ENCODE results near the gene CXCR6. TPM values are rescaled to one million over a fixed set of nuclear protein-coding genes. Genes with fewer than 3 reads are reported as not detected.

Gene CXCR6
- total and polyA plus RNA-seq, 2 donors, result 0.63 to 1.6 TPM

DNA sequence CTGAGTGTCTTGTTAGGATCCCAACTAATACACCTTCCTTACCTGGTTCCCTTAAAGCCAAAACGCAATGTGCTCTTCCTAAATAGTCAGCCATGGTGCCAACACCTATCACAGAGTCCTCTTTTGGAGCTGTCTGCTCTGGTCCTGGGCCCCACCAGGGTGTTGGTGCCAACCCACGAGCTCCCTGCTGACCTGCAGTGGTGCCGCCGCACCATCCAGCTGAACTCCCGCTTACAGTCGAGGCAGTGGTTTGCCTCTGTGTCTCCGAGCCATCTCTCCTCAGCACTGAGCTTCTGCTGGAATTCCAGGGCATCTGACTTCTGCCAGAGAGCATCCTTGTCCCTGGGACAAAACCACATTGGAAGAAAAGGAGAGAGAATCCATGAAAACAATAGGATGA, 15.9 kb downstream of the CXCR6 start:
- Histone ChIP-seq H3K4me3 (ENCODE audit: low read depth, low read length) (no peak overlapping the region), H3K36me3 (ENCODE audit: insufficient read depth) (peaks cover 3% of the 10 kb centered on the region), H3K4me1 (ENCODE audit: insufficient read depth) (no peaks in the 10 kb centered on the region), H3K27ac (ENCODE audit: low read depth) (no peak overlapping the region)
- 91% methylated on average over 7 of the region's 7 CpGs for WGBS
- no peak for DNase-seq (ENCODE audit: extremely low spot score)

DNA sequence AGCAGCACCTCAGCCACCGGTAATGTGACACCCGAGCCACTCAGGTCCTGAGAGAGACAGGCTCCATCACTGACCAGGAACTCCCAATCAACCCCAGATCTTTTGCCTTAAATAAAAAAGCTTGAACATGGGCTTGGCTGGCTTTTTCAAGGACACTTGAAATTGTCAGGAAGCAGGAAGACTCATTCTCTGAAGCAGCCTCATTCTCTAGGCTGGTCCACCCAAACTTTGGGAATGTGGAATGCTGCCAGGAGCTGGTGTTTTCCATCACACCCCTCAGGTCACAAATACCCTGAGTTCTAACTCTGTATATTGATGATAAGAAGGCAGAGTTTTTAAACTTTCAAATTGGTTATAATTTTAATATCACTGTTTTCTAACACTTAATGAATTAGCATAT, 17.0 kb downstream of the CXCR6 start:
- no peak overlapping the region for H3K27ac ChIP-seq (ENCODE audit: low read depth)
- H3K4me3 ChIP-seq (ENCODE audit: low read depth, low read length), result no peak overlapping the region
- H3K36me3 ChIP-seq (ENCODE audit: insufficient read depth), result peaks cover 2% of the 10 kb centered on the region
- no peak for DNase-seq (ENCODE audit: extremely low spot score)
- H3K4me1 ChIP-seq (ENCODE audit: insufficient read depth), result no peaks in the 10 kb centered on the region
- WGBS, result 79% methylated on average over 2 of the region's 2 CpGs

DNA sequence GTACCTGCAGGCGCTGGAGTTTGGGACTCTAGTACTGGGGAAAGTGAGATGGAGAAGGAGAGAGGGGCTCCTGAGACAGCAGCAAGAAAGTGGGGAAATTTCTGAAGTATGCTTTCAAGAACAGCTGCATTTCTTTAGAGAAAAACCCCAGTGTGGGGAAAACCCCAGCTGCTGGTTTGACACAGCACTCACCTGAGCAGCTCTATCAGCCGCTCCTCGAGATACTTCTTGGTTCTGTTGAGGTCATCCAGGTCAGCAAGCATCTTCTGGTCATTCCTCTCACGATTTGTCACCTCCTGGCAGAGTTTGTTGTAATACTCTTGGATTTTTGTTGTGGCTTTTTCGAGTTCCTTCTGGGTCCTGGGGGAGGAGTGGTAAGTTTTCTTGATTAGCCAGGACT, 18.8 kb downstream of the CXCR6 start:
- peaks cover 5% of the 10 kb centered on the region for H3K36me3 ChIP-seq (ENCODE audit: insufficient read depth)
- no peak overlapping the region for H3K4me3 ChIP-seq (ENCODE audit: low read depth, low read length)
- WGBS, result 84% methylated on average over 5 of the region's 5 CpGs
- no peaks in the 10 kb centered on the region for H3K4me1 ChIP-seq (ENCODE audit: insufficient read depth)
- no peak for DNase-seq (ENCODE audit: extremely low spot score)
- H3K27ac ChIP-seq (ENCODE audit: low read depth), result no peak overlapping the region

DNA sequence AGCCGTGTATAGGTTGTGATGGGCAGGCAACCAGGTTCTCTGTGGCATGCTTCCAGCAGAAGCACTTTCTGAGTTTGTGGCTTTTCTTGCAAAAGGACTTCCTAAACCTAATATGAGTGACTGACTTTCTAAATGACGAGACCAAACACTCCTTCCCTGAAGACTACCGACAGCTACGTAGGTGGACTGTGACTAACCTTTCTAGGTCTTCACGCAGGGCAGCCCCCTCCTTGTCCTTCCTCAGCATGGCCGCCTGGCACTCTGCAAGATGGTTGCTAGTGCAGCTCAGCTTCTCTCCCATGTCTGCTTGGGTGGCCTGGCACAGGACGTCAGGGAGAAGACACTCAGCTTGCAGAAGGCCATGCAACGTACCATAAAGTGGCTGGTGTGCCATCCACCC, 20.9 kb downstream of the CXCR6 start:
- no peaks in the 10 kb centered on the region for H3K4me1 ChIP-seq (ENCODE audit: insufficient read depth)
- no peak overlapping the region for H3K4me3 ChIP-seq (ENCODE audit: low read depth, low read length)
- no peak for DNase-seq (ENCODE audit: extremely low spot score)
- H3K27ac ChIP-seq (ENCODE audit: low read depth), result no peak overlapping the region
- WGBS, result 88% methylated on average over 8 of the region's 8 CpGs
- H3K36me3 ChIP-seq (ENCODE audit: insufficient read depth), result peaks cover 8% of the 10 kb centered on the region

DNA sequence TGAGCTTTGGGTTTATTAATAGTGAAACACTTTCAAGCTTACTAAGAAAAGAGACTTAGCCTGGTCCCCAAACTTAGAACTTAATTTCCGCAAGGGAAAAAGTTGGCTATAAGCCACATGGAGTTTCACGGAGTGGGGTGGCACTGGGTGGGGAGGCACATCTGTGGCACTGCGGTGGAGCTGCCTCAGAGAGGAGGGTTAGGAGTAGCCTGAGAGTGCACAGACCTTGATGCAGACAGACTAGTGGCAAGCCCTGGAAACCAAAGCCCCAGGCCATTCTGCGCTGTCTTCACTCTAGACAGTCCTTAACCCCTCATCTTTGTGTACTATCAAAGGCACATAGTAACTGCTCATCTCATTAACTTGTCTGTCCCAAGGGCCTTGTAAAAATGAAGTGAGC, 22.0 kb downstream of the CXCR6 start:
- H3K4me3 ChIP-seq (ENCODE audit: low read depth, low read length), result no peak overlapping the region
- H3K36me3 ChIP-seq (ENCODE audit: insufficient read depth), result peaks cover 6% of the 10 kb centered on the region
- H3K4me1 ChIP-seq (ENCODE audit: insufficient read depth), result no peaks in the 10 kb centered on the region
- H3K27ac ChIP-seq (ENCODE audit: low read depth), result no peak overlapping the region
- WGBS, result 90% methylated on average over 4 of the region's 4 CpGs
- no peak for DNase-seq (ENCODE audit: extremely low spot score)

DNA sequence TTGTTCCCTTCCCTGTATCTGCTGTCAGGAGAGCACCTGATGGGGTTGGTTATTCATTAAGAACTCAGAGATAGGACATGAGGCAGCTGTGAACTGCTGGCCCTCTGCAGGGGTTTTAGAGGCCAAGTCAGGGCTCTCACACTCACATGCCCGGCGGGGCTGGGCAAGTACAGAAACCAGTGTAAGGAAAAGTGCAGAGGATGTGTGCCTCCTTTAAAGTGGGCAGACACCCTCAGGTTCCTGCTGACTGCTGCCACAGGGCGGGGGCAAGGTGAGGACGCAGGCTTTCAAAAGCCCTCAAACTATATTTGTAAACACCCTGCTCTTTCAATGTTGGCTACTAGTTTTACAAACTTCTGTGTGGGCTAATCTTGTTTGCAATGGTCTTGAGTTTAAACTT, 22.4 kb downstream of the CXCR6 start:
- DNase-seq (ENCODE audit: extremely low spot score), result no peak
- 81% methylated on average over 4 of the region's 4 CpGs for WGBS
- no peak overlapping the region for H3K27ac ChIP-seq (ENCODE audit: low read depth)
- H3K36me3 ChIP-seq (ENCODE audit: insufficient read depth), result peaks cover 6% of the 10 kb centered on the region
- no peak overlapping the region for H3K4me3 ChIP-seq (ENCODE audit: low read depth, low read length)
- H3K4me1 ChIP-seq (ENCODE audit: insufficient read depth), result no peaks in the 10 kb centered on the region

DNA sequence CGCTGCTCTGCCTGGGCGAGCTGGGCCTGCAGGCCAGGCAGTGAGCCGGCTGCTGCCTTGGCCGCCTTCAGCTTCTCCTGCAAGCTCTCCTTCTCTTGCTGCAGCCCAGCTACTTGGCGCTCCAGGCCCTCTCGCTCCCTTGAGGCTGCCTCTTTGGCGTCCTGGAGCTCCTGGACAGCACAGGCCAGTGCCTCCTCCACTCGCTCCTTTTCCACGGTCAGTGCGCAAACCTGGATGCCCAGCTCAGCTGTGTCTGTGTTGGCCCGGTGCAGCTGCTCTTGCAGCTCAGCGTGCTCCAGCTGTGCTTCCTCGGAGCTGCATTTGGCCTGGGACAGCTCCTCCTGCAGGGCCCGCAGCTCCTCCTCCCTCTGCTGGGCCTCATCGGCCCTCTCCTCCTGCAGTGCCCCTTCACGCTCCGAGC, 23.1 kb downstream of the CXCR6 start:
- H3K4me1 ChIP-seq (ENCODE audit: insufficient read depth), result no peaks in the 10 kb centered on the region
- no peak for DNase-seq (ENCODE audit: extremely low spot score)
- no peak overlapping the region for H3K4me3 ChIP-seq (ENCODE audit: low read depth, low read length)
- no peak overlapping the region for H3K27ac ChIP-seq (ENCODE audit: low read depth)
- peaks cover 6% of the 10 kb centered on the region for H3K36me3 ChIP-seq (ENCODE audit: insufficient read depth)
- 63% methylated on average over 17 of the region's 17 CpGs for WGBS

DNA sequence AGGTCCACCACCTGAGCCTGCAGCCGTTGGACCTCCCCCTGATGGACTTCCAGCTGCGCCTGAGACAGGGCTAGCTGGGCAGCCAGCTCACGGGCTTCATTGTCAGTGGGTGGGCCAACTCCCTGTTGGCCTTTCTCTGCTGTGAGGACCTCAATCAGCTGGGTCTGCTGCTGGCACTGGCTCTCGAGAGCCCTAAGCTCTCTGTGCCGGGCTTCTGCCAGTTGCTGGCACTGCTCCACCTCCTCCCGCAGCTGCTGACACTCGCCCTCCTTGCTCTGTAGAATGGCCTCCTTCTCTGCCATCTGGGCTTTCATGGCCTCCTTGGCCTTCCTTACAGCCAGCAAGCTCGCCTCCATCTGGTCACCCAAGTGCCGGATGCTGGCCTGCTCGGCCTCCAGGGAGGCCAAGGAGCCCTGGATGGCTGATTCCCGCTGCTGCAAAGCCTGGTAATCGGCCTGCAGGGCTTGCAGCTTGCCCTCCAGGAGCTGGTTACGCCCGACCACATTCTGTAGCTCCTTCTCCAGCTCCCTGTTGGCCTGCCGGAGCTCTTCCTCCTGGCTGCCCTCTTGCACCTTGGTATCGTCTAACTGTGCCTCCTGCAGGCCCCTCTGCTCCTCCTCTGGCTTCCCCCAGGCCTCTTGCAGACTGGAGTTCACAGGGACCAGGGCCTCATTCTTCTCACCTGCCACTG, 23.8 kb downstream of the CXCR6 start:
- H3K4me3 ChIP-seq (ENCODE audit: low read depth, low read length), result no peak overlapping the region
- H3K4me1 ChIP-seq (ENCODE audit: insufficient read depth), result no peaks in the 10 kb centered on the region
- H3K27ac ChIP-seq (ENCODE audit: low read depth), result no peak overlapping the region
- H3K36me3 ChIP-seq (ENCODE audit: insufficient read depth), result peaks cover 6% of the 10 kb centered on the region
- no peak for DNase-seq (ENCODE audit: extremely low spot score)
- 81% methylated on average over 16 of the region's 16 CpGs for WGBS

DNA sequence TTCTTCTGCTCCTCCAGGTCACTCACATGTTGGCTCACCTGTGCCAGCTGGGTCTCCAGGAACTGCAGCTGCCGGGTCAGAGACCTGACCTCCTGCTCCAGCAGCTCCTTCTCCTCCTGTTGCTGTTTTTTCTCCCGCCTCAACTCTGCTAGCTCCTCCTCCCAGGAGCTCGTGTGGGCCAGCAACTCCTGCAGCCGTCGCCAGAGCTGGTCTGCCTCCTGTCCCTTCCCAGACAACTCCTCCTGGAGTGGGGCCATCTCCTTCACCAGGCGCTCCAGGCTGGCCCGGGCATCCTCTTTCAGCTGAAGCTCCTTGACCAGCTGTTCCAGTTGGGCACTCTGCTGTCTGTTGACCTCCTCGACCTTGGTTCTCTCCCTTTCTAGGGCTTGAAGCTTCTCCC, 24.5 kb downstream of the CXCR6 start:
- Histone ChIP-seq H3K4me1 (ENCODE audit: insufficient read depth) (no peaks in the 10 kb centered on the region), H3K4me3 (ENCODE audit: low read depth, low read length) (no peak overlapping the region), H3K36me3 (ENCODE audit: insufficient read depth) (peaks cover 6% of the 10 kb centered on the region), H3K27ac (ENCODE audit: low read depth) (no peak overlapping the region)
- WGBS, result 61% methylated on average over 8 of the region's 8 CpGs
- DNase-seq (ENCODE audit: extremely low spot score), result no peak

DNA sequence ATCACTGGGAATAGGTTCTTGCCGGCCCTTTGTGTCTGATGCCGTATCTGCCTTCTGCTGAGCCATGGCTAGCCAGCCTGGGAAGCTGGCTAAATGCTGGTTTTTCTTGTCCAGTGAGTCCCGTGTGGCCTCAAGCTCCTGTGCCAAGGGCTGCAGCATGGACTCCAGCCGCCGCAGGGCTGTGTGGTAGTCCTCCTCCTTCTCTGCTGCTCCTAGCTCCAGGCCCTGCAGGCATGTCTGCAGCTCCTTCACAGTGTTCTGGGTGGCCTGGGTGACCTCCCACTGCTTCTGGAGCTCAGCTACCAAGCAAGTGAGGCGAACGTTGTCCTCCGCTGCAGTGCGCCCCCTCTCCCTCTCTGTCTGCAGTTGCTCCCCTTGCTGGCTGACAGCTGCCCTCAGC, 24.9 kb downstream of the CXCR6 start:
- Histone ChIP-seq H3K4me1 (ENCODE audit: insufficient read depth) (no peaks in the 10 kb centered on the region), H3K4me3 (ENCODE audit: low read depth, low read length) (no peak overlapping the region), H3K36me3 (ENCODE audit: insufficient read depth) (peaks cover 6% of the 10 kb centered on the region), H3K27ac (ENCODE audit: low read depth) (no peak overlapping the region)
- 82% methylated on average over 9 of the region's 9 CpGs for WGBS
- no peak for DNase-seq (ENCODE audit: extremely low spot score)

DNA sequence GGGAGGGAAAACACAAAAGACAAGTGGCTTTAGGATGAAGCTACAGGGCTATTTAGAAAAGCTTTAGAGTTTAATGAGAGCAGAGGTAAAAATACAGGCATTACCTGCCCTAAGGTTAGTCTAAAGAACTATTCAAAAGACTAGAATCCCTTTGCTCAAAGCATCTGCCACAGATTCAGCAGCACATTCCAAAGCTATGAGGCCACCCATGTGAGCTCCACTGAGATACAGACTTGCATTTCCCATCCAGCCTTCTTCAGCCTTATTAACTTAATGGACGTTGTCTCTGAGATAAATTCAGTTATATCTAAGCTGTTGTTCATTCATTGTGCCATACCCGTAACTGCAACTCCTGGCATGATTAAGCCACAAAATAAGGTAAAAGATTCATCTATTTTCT, 25.4 kb downstream of the CXCR6 start:
- H3K4me3 ChIP-seq (ENCODE audit: low read depth, low read length), result no peak overlapping the region
- no peaks in the 10 kb centered on the region for H3K4me1 ChIP-seq (ENCODE audit: insufficient read depth)
- peaks cover 6% of the 10 kb centered on the region for H3K36me3 ChIP-seq (ENCODE audit: insufficient read depth)
- no peak overlapping the region for H3K27ac ChIP-seq (ENCODE audit: low read depth)
- 46% methylated on average over 2 of the region's 2 CpGs for WGBS
- no peak for DNase-seq (ENCODE audit: extremely low spot score)

DNA sequence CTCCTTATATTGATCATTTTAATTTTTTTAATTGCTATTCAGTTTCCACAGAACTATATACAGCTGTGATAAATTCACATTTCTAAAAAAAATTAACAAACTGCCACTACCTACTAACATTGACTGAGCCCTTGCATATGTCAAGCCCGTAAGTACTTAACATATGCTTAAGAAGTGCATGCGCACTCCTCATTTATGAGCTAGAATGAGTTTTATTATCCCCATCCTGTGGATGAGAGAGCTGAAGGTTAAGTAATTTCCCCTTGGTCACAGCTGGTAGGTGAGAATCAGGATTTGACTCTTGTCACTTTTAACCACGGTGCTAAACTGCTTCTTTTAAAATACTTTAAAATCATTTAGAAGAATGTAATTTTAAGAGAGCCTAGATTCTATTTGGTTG, 25.9 kb downstream of the CXCR6 start:
- 80% methylated on average over 3 of the region's 3 CpGs for WGBS
- Histone ChIP-seq H3K36me3 (ENCODE audit: insufficient read depth) (peaks cover 6% of the 10 kb centered on the region), H3K27ac (ENCODE audit: low read depth) (no peak overlapping the region), H3K4me1 (ENCODE audit: insufficient read depth) (no peaks in the 10 kb centered on the region), H3K4me3 (ENCODE audit: low read depth, low read length) (no peak overlapping the region)
- no peak for DNase-seq (ENCODE audit: extremely low spot score)

DNA sequence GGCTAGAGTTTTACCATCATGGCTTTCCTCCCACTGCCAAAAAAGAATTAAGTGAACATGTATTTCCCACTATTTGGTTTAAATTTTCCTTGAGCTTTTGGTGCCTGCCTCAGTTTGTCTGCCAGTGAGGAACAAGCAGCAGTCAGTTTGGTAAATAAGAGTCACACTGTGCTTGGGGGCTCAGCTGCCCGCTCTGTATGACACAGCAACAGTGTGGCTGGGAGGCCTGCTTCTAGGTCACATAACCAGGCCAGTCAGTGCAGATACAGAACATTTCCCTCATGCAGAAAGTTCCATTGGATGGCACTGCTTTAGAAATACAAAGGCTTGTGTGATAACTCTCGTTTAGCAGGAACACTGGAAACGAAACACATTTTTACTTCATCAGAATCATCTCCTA, 26.7 kb downstream of the CXCR6 start:
- Histone ChIP-seq H3K36me3 (ENCODE audit: insufficient read depth) (peaks cover 6% of the 10 kb centered on the region), H3K4me3 (ENCODE audit: low read depth, low read length) (no peak overlapping the region), H3K4me1 (ENCODE audit: insufficient read depth) (no peaks in the 10 kb centered on the region), H3K27ac (ENCODE audit: low read depth) (no peak overlapping the region)
- WGBS, result 95% methylated on average over 3 of the region's 3 CpGs
- DNase-seq (ENCODE audit: extremely low spot score), result no peak

DNA sequence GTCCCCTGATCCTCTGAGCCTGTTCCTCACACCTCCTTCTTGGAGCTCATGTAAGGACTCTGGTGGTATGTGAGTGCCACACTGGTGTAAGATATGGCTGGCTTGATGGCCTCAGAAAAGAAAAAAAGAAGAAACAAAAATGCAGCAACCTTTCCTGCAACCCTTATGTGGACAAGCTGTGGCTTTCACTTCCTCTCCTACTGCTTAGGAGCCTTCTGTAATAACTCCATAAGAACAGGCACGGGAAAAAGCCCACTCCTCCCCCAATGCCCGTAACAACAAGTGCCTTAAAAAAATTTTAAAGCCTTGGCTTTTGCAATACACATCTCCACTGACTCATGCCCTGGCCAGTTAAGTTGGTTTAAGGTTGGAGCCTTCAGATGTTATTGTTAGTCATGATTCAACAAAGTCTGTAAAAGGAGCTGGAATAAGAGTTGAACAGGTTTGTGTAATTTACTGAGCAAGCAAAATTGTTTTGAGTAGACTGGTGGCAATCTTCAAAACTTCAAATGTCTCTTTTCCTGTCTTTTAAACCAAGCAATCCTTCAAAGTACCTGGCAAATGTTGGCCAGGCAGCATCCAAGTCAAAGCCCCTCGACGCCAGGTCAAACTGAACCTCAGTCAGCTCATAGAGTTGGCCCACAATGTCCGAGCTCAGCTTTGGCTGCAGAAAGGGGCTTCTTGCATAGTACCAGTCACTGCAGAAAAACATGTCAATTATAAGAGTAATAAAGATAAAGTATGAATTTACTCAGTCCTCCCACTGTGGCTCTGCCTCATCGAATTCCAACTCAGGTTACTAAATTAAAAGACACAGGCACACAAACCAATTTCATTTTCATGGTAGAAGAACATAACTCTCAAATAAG, 29.5 kb downstream of the CXCR6 start:
- Histone ChIP-seq H3K4me1 (ENCODE audit: insufficient read depth) (no peaks in the 10 kb centered on the region), H3K4me3 (ENCODE audit: low read depth, low read length) (no peak overlapping the region), H3K27ac (ENCODE audit: low read depth) (no peak overlapping the region), H3K36me3 (ENCODE audit: insufficient read depth) (peaks cover 3% of the 10 kb centered on the region)
- DNase-seq (ENCODE audit: extremely low spot score), result no peak
- WGBS, result 47% methylated on average over 6 of the region's 6 CpGs
